CD4-positive, alpha-beta T cell treated with Interferon alpha-2 for 1 hour (primary cell): Measurements from ENCODE around the gene RNF213.

Experiments used
- DNase-seq, 2 donors: peaks; one replicate each; pipeline ENCODE4 v3.0.0-alpha.2; 2020 to 2022

The RNF213 gene

GRCh38 chr17:80260791-80261158 lies at the start of gene RNF213:
Gene RNF213, plus strand, starts transcription at chr17:80260852. Its CDS starts 2,830 bp downstream, at chr17:80263682.
- peak; percentile 67 to 77 for DNase-seq

DNA sequence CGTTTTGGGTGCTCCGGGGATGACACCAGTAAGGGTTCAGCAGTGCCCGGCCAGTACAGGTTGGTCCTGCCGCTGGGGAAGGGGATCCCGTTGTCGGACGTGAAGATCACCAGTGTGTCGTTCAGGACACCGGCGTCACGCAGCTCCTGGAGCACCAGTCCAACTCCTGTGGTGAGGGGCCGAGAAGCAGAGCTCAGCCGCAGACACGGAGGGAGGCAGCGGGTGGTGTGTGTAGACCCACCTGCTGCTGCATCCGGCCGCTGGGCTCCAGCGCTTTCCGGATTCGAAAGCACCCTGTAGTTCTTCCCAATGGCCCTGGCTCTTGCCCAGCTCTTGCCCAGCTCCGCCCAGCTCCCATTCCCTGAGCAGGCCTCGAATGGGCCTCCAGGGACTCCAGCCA lies 48.5 kb upstream of the RNF213 start:
- DNase-seq: no peak

GRCh38 chr17:80212511-80212910 lies 48.1 kb upstream of the RNF213 start:
- DNase-seq: no peak

DNA sequence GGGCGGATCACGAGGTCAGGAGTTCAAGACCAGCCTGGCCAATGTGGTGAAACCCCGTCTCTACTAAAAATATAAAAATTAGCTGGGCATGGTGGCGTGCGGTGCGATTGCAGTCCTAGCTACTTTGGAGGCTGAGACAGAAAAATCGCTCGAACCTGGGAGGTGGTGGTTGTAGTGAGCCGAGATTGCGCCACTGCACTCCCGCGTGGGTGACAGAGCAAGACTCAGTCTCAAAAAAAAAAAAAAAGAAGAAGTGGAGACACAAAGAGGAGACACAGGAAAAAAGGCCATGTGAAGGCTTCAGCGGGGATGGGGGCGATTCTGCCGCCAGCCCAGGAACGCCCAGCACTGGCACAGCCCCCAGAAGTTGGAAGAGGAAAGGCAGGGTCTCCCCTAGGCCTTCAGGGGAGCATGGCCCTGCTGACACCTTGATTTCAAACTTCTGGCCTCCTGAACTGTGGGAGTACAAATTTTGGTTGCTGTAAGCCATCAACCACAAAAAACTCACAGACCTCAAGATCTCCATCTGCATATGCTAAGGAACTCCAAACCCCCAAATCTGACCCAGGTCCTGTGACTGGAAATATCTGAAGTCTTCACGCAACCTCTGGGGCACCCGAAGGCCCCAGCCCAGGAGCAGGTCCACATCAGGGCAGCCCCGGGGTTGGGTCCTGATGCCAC lies 47.5 kb upstream of the RNF213 start:
- DNase-seq: peak in 1 of 2 donors; percentile 44

- DNase-seq: no peak
Measured at GRCh38 chr17:80213643-80213975, 47.0 kb upstream of the RNF213 start.

DNA sequence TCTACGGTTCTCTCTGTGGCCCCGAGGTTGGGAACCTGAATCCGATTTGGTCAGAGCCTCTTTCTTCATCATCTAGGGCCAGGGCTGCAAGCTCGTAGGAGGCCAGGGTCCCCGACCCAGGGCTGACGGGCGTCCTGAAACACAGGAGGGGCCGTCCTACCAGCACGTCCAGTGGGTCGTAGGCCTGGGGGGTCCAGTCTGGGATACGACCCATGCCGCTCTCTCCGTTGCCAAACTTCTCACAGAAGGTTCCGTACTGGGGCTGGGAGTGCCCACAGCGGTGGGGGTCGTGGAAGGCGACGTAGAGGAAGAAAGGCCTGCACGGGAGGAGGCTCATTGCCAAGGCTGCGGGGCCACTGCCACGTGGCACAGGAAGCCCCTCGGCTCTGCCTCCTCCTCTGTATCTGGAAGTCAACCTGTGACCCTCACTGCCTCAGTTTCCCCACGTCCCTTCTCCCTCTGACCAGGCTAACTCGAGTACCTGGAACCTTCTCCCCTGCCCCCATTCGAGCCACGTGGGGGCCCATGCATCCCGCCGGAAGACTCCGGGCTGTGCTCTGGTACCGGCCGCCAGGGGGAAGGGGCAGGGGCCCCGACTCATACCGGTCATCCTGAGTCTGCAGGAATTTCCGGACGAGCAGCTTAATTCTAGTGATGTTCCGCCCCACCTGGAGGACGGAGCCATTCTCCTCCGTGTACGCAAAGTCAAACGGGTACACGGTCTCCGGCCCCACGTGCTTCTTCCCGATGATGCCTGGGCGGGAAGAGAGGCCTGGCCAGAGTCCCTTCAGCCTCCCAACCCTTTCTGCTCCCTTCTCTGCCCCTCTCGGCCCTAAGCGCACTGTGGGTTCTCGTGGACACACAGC lies 46.4 kb upstream of the RNF213 start:
- no peak for DNase-seq

DNA sequence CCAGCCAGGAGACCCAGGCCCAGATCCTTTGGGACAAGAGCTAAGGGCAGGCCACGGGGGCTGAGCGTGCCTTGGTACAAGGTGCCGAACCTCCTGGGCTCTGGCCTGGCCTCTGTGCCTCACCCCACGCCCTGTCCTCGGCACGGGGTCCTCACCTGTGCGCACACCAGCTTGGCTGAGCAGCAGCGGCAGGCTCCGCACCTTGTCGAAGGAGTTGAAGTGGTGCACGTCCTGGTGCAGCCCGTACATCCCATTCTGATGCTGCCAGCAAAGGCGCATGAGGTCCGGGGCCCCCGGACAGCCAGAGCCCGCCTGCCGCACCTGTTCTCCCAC lies 45.8 kb upstream of the RNF213 start:
- DNase-seq: no peak

DNA sequence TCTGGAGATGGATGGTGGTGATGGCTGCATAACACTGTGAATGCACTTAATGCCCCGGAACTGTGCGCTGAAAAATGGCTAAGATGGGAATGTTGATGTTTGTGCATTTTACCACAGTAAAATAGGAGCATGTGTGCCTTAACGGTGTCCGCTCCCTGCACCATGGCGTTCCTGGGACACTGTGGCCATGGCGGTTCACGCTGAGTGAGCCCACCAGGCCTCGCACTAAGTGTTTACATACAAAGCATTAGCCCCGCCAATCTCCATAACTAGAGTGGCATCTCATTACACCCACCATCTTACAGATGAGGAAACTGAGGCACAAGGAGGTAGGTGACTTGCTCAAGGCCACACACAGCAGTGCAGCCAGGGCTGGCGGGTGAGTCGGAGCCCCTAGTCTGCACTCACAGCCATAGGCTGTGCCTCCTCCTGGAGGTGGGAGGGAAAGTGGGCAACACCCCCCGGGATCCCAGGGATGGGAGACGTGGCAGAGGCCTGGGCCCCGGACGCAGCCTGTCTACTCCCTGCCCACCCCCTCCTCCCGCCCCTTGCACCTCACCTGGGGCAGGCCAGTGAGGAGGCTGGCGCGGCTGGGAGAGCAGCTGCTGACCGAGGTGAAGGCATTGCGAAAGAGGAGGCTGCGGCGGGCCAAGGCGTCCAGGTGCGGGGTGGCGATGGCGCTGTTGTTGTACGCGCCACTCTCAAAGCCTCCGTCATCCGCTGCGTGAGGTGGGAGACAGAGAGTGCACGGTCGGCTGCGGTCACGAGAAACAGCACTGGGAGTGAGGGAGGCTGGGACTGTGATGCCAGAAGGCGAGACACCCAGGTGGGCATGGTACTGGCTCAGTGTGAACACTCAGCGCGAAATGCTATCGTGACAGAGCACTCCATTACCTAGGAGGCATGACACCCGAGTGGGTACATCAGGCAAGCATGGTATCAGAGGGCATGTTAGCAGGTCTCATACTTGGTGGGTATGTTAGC lies 43.9 kb upstream of the RNF213 start:
- no peak for DNase-seq

DNA sequence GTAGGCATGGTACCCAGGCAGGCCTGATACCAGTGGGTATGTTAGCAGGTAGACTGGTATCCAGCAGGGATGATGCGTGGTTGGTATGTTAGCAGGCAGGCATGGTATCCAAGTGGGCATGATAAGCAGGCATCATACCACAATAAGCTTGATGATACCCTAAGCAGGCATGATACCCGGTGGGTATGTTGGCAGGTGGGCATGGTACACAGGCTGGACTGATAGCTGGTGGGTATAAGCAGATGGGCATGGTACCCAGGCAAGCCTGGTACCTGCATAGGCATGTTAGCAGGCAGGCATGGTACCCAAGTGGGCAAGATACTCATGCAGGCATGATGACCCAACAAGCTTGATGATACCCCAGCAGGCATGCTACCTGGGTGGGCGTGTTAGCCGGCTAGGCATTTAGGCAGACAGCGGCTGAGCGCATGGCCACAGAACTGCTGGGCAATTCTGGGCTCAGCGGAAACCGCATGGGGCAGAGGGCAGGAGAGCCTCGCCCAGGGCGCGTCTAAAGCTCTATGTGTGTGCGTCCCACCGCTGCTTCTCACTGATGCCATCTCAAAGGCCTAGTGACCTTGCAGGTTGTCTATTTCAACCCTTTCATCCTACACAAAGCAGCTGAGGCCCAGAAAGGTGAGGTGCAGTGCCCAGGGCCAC lies 42.8 kb upstream of the RNF213 start:
- no peak for DNase-seq

GRCh38 chr17:80218391-80218790 lies 42.3 kb upstream of the RNF213 start:
- DNase-seq: no peak

GRCh38 chr17:80219013-80219762 lies 41.5 kb upstream of the RNF213 start:
- DNase-seq: peak; percentile 91 to 93

DNA sequence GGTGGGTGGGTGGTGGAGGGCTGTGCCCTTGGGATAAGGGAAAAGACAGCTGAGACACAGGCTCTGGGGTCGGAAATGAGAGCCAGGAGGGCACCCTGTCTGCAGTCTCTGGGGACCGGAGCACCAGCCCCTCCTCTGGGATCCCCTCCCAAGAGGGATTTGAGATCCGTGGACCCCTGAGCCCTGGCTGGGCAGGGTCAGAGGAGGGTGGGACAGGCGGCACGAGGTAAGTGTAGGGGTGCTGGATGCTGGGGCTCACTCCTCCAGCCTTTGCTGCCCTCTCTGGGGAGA lies 40.9 kb upstream of the RNF213 start:
- no peak for DNase-seq

DNA sequence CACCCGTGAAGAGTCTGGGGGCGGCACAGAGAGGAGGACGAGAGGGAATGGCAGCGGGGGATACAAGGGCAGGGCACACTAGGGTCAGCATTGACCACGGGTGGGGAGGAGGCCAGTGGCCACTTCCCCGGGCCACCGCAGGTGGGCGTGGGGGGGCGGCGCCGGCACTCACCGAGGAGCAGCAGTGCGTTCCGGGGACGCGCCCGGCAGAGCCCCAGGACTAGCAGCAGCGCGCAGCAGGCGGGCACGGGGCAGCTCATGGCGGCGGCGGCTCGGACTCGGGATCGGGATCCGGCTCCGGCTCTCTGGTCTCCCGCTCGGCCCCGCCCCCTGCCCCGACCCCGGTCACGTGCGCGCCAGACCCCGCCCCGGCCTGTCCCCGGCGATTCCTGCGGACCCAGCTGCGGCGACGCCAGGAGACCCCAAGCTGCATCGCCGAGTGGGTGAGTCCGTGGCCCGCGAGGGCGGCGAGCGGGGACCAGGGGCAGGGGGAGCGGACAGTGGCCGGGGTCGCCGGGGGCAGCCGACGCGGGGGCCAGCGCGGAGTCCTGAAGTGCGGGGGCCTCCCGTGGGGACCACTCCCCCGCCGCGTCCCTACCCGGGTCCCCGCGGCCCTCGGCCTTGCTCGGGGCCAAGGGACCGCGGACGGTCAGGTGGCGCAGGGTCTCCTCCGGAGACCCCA lies 40.5 kb upstream of the RNF213 start, which contains the start of the genes SGSH and SLC26A11:
TSS of gene SGSH (minus strand) at position 280 of the 682 bp plus-strand sequence. CDS start at position 260, 20 bp downstream.
TSS of gene SLC26A11 (plus strand) at position 374 of the 682 bp plus-strand sequence. CDS start 1,134 bp downstream, outside the sequence.
- peak; percentile 54 to 66 for DNase-seq

DNA sequence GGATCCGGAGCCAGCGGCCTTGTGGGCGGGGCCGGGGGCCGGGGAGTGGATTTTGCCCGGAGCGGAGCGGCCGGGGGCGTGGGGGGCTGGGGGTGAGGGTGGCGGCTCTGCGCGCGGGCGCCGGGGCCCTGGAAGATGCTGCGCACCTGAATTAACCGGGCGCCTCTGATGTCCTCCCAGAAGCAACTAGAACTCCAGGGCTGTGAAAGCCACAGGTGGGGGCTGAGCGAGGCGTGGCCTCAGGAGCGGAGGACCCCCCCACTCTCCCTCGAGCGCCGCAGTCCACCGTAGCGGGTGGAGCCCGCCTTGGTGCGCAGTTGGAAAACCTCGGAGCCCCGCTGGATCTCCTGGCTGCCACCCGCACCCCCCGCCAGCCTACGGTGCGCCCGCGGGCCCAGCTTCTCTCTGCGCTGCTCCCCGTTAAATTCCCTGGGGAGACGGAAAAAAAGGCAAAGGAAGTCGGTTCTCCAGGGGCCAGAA lies 39.9 kb upstream of the RNF213 start:
- peak in 1 of 2 donors; percentile 22 for DNase-seq

DNA sequence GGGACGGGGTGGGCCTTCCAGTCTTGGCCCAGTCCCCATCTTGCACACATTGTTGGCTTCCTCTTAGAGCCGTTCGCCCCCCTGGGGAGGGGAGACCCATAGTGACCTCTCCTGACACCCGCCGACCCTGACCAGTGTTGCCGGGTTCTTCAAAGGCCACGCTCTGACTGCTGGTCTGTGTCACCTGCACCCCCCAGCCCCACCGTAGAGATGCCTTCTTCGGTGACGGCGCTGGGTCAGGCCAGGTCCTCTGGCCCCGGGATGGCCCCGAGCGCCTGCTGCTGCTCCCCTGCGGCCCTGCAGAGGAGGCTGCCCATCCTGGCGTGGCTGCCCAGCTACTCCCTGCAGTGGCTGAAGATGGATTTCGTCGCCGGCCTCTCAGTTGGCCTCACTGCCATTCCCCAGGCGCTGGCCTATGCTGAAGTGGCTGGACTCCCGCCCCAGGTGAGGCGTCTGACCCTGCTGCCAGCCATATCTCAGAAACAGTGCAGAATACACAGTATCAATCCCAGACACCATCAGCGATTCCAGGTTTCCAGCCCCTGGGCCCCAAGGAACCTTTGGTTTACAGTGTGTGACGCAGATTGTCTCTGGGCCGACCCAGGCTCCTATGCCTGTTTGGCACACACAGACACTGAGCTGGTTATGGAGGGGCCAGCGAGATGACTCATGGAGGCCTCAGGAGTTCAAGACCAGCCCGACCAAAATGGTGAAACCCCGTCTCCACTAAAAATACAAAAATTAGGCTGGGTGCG lies 39.1 kb upstream of the RNF213 start:
- DNase-seq: no peak

DNA sequence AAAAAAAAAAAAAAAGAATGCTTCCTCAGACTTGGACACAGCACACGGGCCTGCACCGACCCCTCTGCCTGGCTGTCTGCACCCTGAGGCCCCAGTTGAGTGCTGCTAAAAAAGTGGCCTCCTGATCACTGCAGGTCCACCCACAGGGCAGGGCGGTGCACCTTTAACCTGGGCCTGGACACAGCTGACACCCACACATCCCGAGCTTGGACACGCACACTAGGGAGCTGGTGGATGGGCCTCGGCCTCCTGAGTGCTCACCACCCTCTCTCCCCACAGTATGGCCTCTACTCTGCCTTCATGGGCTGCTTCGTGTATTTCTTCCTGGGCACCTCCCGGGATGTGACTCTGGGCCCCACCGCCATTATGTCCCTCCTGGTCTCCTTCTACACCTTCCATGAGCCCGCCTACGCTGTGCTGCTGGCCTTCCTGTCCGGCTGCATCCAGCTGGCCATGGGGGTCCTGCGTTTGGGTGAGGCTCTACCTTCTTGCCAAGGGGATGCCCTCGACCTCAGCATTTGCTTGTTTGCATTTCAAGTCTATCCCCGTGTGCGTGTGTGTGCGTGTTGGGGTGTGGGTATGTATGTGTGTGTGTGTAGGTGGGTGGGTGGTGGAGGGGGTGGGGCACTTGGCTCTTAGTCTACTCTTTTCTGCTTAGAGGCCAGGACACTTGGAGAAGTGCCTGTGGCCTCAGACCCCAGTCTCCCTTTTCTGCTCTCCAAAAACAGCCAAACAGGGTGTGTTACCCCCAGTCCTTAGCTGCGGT lies 38.1 kb upstream of the RNF213 start:
- no peak for DNase-seq

GRCh38 chr17:80223142-80223815 lies 37.4 kb upstream of the RNF213 start:
- no peak for DNase-seq

DNA sequence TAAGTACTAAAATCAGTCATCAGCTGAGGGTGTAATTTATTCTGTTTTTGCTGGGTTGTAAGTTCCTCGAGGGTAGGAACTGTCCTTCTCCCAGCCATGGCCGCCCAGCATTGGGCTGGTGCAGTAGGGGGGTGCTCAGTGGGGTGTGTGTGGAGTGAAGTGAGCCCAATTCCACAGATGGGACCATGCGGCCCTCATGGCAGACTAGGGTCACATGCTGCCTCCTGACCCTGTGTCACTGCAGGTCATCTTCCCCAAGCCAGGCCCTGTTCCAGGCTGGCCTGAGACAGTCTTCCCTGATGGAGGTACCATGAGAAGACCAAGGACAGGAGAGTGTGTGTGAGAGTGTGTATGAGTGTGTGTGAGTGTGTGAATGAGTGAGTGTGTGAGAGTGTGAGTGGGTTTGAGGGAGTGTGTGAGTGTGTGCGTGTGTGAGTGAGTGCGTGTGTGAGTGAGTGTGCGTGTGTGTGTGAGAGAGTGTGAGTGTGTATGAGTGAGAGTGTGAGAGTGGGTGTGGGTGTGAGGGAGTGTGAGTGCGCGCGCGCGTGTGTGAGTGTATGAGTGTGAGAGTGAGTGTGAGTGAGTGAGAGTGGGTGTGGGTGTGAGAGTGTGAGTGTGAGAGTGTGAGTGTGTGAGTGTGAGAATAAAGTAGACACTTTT lies 36.7 kb upstream of the RNF213 start:
- DNase-seq: no peak
